K562 (cell line): ENCODE results near the gene DGKE. TPM values are rescaled to one million over a fixed set of nuclear protein-coding genes. Genes with fewer than 3 reads are reported as not detected.

ENCODE experiments used
- CHAMP1 ChIP-seq: fragments of 450-650 bp; IDR thresholded peaks from 2 replicates; pipeline ENCODE4 v1.6.1; 2016; ENCODE audit warnings: mild to moderate bottlenecking
- CSDE1 ChIP-seq, 2 experiments: fragments of 450-650 bp; IDR thresholded peaks; 2 replicates each; pipeline ENCODE4 v1.6.1; 2016; ENCODE audit warnings: mild to moderate bottlenecking in 1 of 2
- CTCFL ChIP-seq: IDR thresholded peaks from 2 replicates; pipeline ENCODE4 v1.6.1; 2011; ENCODE audit warnings: borderline replicate concordance, low read depth, mild to moderate bottlenecking, moderate library complexity, low read length; ENCODE audit not compliant: insufficient read depth, poor library complexity, severe bottlenecking
- DLX4 ChIP-seq: fragments of 250-450 bp; sonication (Bioruptor Pico); IDR thresholded peaks from 2 replicates; pipeline ENCODE4 v1.6.1; 2021; ENCODE audit warnings: mild to moderate bottlenecking
- MEIS2 ChIP-seq: fragments of 450-650 bp; IDR thresholded peaks from 2 replicates; pipeline ENCODE4 v1.6.1; 2014; ENCODE audit warnings: mild to moderate bottlenecking; ENCODE audit not compliant: partially characterized antibody
- MNT ChIP-seq, 2 experiments: fragments of 450-650 bp; conservative IDR thresholded peaks; 2 replicates each; pipeline ENCODE4 v1.6.1; 2017; ENCODE audit warnings: mild to moderate bottlenecking in 2 of 2, moderate library complexity in 2 of 2
- RBM17 ChIP-seq: fragments of 200-400 bp; formaldehyde crosslinking; IDR thresholded peaks from 2 replicates; pipeline ENCODE4 v1.6.1; 2017; ENCODE audit warnings: low read depth, mild to moderate bottlenecking, low read length, borderline replicate concordance
- RFX7 ChIP-seq: fragments of 250-450 bp; sonication (Bioruptor Pico); IDR thresholded peaks from 2 replicates; pipeline ENCODE4 v1.5.1; 2021; ENCODE audit warnings: mild to moderate bottlenecking
- RNF219 ChIP-seq: fragments of 250-450 bp; sonication (Bioruptor Pico); IDR thresholded peaks from 2 replicates; pipeline ENCODE4 v1.5.0; 2022; ENCODE audit warnings: mild to moderate bottlenecking
- SETDB1 ChIP-seq: IDR thresholded peaks from one replicate; pipeline ENCODE4 v1.6.1; 2012; ENCODE audit warnings: low read length, control low read depth, inconsistent platforms
- SIRT6 ChIP-seq: IDR thresholded peaks from one replicate; pipeline ENCODE4 v1.6.1; 2012; ENCODE audit warnings: low read depth, mild to moderate bottlenecking, control low read depth, inconsistent platforms, low read length, moderate library complexity
- XRCC3 ChIP-seq: fragments of 450-650 bp; IDR thresholded peaks from 2 replicates; pipeline ENCODE4 v1.6.1; 2017; ENCODE audit warnings: mild to moderate bottlenecking, moderate library complexity
- YBX1 ChIP-seq: fragments of 450-650 bp; IDR thresholded peaks from 2 replicates; pipeline ENCODE4 v1.7.1; 2016; ENCODE audit warnings: mild to moderate bottlenecking
- ZBTB17 ChIP-seq: fragments of 450-650 bp; formaldehyde crosslinking; IDR thresholded peaks from 2 replicates; pipeline ENCODE4 v1.4.0; 2020; ENCODE audit warnings: mild to moderate bottlenecking
- ZFX ChIP-seq: sonication (generic); formaldehyde crosslinking; IDR thresholded peaks from 2 replicates; pipeline ENCODE4 v1.8.0; 2022; ENCODE audit warnings: mild to moderate bottlenecking, missing genetic modification reagents, moderate library complexity
- ZNF12 ChIP-seq: sonication (generic); formaldehyde crosslinking; IDR thresholded peaks from 2 replicates; pipeline ENCODE4 v1.4.0; 2020; ENCODE audit warnings: mild to moderate bottlenecking, missing genetic modification reagents
- ZNF431 ChIP-seq: sonication (generic); formaldehyde crosslinking; IDR thresholded peaks from 2 replicates; pipeline ENCODE4 v1.8.0; 2022; ENCODE audit warnings: mild to moderate bottlenecking, missing genetic modification reagents
- polyA plus RNA-seq, 8 experiments: library from polyadenylated mRNA; depleted of rRNA in 4 of 8; stranded (reverse) in 5 of 8; unstranded in 3 of 8; fragments of >200 nt; fragmentation: Nextera tagmentation in 2 of 8; fragmentation: Illumina TruSeq in 1 of 8; extraction: Ambion mirVana in 2 of 8; extraction: Trizol in 1 of 8; gene quantifications; 2 replicates each; pipeline versions ENCODE4 v1.2.1 to v1.2.3, GENCODE V29; 2011 to 2014; ENCODE audit warnings: inconsistent platforms in 1 of 8, missing spikeins in 1 of 8
- total RNA-seq, 7 experiments: library from RNA; depleted of rRNA in 6 of 7; stranded (reverse); fragments of >200 nt in 6 of 7; fragmentation: Illumina TruSeq in 2 of 7; extraction: Trizol in 2 of 7; gene quantifications; 2 replicates each; pipeline versions ENCODE4 v1.2.1 to v1.2.3, GENCODE V29; 2011 to 2021; ENCODE audit warnings: low replicate concordance in 1 of 7

DGKE gene
- total and polyA plus RNA-seq, 9 of the 15 experiments (the other 6 are each of a cell fraction or from before 2014, with no cell fraction given): 1.3 to 9.9 (median 5.9) TPM

GRCh38 chr17:56887552-56888467, 53.9 kb downstream of the DGKE start (continued):
- no peak for TF ChIP-seq CTCFL
- TF ChIP-seq SIRT6: no peak
- no peak for TF ChIP-seq DLX4 (CRISPR knock-in tag)
- no peak for TF ChIP-seq ZNF431 (CRISPR knock-in tag)
- no peak for TF ChIP-seq XRCC3
- no peak for TF ChIP-seq RNF219 (CRISPR knock-in tag)
- no peak for TF ChIP-seq RBM17
- TF ChIP-seq ZNF12: no peak
- TF ChIP-seq SETDB1: no peak
- no peak for TF ChIP-seq RFX7
- TF ChIP-seq CSDE1 (IDR thresholded peaks at IDR 0.05): no peak
- no peak for TF ChIP-seq MEIS2
- no peak for TF ChIP-seq MNT (conservative IDR thresholded peaks at IDR 0.05)
- TF ChIP-seq ZBTB17 (CRISPR knock-in tag): no peak
- TF ChIP-seq CHAMP1: no peak
- TF ChIP-seq YBX1: no peak
- TF ChIP-seq ZFX: no peak
